Skeletal muscle tissue (tissue), 4 donors: ENCODE measurements around the gene RFC2. TPM values are rescaled to one million over a fixed set of nuclear protein-coding genes. Genes with fewer than 3 reads are reported as not detected.
"Not testable (repeated sequence)": the region's sequence is repeated elsewhere in the genome, so short reads cannot be mapped to it uniquely, and the experiment has no call there.

Source experiments
- H3K27ac ChIP-seq: one replicate; pipeline ENCODE4 v1.7.0; 2013; ENCODE audit warnings: mild to moderate bottlenecking, low read depth, low read length, inconsistent platforms
- H3K27me3 ChIP-seq, 3 donors: one replicate each; pipeline ENCODE4 v1.7.0; 2013; ENCODE audit warnings: low read length in 3 of 3; ENCODE audit not compliant: control insufficient read depth in 3 of 3, insufficient read depth in 3 of 3
- H3K36me3 ChIP-seq, 3 donors: one replicate each; pipeline ENCODE4 v1.7.0; 2013; ENCODE audit warnings: low read length in 3 of 3; ENCODE audit not compliant: control insufficient read depth in 3 of 3, insufficient read depth in 3 of 3
- H3K4me1 ChIP-seq, 3 donors: one replicate each; pipeline ENCODE4 v1.7.0; 2013; ENCODE audit warnings: low read length in 3 of 3, mild to moderate bottlenecking in 3 of 3; ENCODE audit not compliant: control insufficient read depth in 3 of 3, insufficient read depth in 3 of 3
- H3K4me3 ChIP-seq, 3 donors: one replicate each; pipeline ENCODE4 v1.7.0; 2013; ENCODE audit warnings: low read length in 3 of 3
- H3K9ac ChIP-seq, 3 donors: one replicate each; pipeline ENCODE4 v1.7.0; 2013; ENCODE audit warnings: low read length in 3 of 3, mild to moderate bottlenecking in 3 of 3, moderate library complexity in 2 of 3, low read depth in 1 of 3
- H3K9me3 ChIP-seq, 3 donors: one replicate each; pipeline ENCODE4 v1.7.0; 2013; ENCODE audit warnings: low read length in 3 of 3; ENCODE audit not compliant: control insufficient read depth in 3 of 3
- total RNA-seq: library from RNA; depleted of rRNA; stranded (reverse); fragments of >200 nt; gene quantifications from one replicate; pipeline ENCODE4 v1.2.3, GENCODE V29; 2014
- donor health status: Osteomylitis.

RFC2 gene
- total RNA-seq, 1 donor from 2014 or later = 21.4 TPM

DNA sequence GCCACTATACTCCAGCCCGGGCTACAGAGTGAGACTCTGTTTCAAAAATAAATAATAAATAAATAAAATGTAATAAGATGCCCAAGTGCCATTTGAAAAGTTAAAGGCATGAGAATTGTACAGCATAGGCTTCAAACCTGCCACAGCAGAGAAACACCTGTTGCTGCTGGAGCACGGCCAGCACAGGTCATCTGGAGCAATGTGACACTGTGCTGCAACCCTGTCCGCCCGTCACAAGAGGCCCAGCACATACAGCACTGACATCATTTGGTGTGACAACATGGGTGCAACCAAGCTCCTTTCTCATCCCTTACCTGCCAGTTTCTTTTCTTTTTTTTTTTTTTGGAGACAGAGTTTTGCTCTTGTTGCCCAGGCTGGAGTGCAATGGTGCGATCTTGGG is 1.3 kb downstream of the RFC2 start:
- no peak overlapping the region for H3K27ac ChIP-seq
- H3K9me3 ChIP-seq = no peaks in the 10 kb centered on the region
- H3K4me3 ChIP-seq = peak overlapping the region in 1 of 3 donors; percentile 92
- H3K36me3 ChIP-seq = peaks cover 20 to 28% (median 27%) of the 10 kb centered on the region in 3 donors
- no peak overlapping the region for H3K9ac ChIP-seq
- peaks cover 13 to 21% (median 18%) of the 10 kb centered on the region in 3 donors for H3K4me1 ChIP-seq
- no peaks in the 10 kb centered on the region for H3K27me3 ChIP-seq

DNA sequence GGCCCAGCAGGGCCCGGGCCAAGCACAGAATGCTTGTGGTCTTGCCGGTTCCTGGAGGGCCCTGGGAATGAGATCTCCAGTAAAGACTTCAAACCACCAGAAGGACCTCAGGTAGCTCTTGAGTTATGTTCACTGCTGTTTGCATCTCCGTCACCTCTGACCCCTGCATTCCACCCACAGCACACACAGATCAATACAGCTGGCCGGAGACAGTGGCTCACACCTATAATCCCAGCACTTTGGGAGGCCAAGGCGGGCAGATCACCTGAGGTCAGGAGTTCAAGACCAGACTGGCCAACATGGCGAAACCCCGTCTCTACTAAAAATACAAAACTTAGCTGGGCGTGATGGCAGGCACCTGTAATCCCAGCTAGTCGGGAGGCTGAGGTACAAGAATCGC is 5.1 kb downstream of the RFC2 start:
- not testable (repeated sequence) for H3K9me3 ChIP-seq, H3K4me3 ChIP-seq, H3K27ac ChIP-seq, H3K4me1 ChIP-seq, H3K9ac ChIP-seq, H3K27me3 ChIP-seq
- peaks cover 23 to 28% (median 27%) of the 10 kb centered on the region in 3 donors for H3K36me3 ChIP-seq

DNA sequence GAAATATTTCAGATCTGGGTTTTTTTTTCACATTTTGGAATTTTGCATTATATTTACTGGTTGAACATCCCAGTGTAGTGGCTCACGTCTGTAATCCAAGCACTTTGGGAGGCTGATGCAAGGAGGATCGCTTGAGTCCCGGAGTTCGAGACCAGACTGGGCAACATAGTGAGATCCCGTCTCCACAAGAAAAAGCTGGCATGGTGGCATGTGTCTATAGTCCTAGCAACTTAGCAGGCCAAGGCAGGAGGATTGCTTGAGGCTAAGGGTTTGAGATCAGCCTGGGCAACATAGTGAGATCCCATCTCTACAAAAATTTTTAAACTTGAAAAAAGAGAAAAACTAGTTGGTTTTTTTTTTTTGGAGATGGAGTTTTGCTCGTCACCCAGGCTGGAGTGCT is 6.0 kb downstream of the RFC2 start:
- H3K9me3 ChIP-seq = no peaks in the 10 kb centered on the region
- peaks cover 3 to 4% (median 4%) of the 10 kb centered on the region in 3 donors for H3K4me1 ChIP-seq
- no peak overlapping the region for H3K9ac ChIP-seq
- H3K27me3 ChIP-seq = no peaks in the 10 kb centered on the region
- no peak overlapping the region for H3K4me3 ChIP-seq
- peaks cover 26 to 32% (median 27%) of the 10 kb centered on the region in 3 donors for H3K36me3 ChIP-seq
- no peak overlapping the region for H3K27ac ChIP-seq

DNA sequence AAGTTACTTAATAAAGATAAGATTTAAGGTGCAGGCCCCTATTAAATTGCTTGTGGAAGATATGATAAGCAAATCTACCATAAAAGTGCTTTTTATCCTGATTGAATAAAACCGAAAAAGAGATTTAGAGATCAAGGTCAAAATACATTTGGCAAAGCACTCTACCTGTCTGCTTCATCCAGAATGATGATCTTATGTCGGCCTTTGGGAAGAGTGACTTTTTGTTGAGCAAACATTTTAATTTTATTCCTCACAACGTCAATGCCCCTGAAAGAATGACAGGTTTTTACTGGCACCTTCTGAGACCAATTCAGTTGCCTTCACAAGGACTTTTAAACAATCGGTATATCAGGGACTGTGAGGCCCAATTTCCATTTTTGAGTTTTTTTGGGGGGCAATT is 7.7 kb downstream of the RFC2 start:
- H3K4me1 ChIP-seq = no peaks in the 10 kb centered on the region
- no peak overlapping the region for H3K27ac ChIP-seq
- H3K4me3 ChIP-seq = no peak overlapping the region
- no peaks in the 10 kb centered on the region for H3K9me3 ChIP-seq
- H3K9ac ChIP-seq = no peak overlapping the region
- H3K36me3 ChIP-seq = peaks cover 32 to 46% (median 36%) of the 10 kb centered on the region in 3 donors
- no peaks in the 10 kb centered on the region for H3K27me3 ChIP-seq

DNA sequence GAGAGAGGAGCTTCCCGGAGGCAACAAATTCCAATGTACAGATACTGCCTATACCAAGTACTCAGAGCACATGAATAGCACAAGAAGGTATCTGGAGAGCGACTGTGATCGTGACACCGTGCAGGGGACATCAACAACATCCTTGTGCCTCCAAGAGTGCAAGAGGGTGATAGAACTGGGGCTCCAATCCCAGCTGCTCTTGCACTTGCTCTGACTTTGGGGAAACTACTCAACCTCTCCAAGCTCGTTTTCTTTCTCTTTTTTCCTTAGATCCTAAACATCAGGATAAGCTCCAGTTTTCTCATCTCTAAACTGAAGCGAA is 12.1 kb downstream of the RFC2 start:
- Histone ChIP-seq H3K9me3 (no peaks in the 10 kb centered on the region), H3K27me3 (no peaks in the 10 kb centered on the region), H3K4me1 (no peaks in the 10 kb centered on the region), H3K9ac (no peak overlapping the region), H3K36me3 (peaks cover 31 to 51% (median 41%) of the 10 kb centered on the region in 3 donors), H3K4me3 (no peak overlapping the region), H3K27ac (no peak overlapping the region)

DNA sequence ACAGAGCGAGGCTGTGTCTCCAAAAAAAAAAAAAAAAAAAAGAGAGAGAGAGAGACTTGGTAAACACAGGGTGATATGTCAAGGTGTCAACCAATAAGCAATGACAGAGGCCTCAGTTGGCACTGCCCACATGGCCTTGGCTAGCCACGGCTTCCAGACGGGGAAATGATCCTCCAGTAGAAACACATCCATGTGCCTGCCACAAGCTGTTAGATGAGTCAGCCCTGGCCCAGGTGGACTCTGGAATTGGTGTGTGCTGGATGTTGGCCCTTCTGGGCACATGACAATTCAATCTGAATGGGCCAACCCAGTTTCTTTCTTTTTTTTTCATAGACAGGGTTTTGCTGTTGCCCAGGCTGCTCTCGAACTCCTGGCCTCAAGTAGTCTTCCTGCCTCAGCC is 13.7 kb downstream of the RFC2 start:
- Histone ChIP-seq H3K4me3 (no peak overlapping the region), H3K36me3 (peaks cover 38 to 60% (median 48%) of the 10 kb centered on the region in 3 donors), H3K4me1 (no peaks in the 10 kb centered on the region), H3K27ac (no peak overlapping the region), H3K27me3 (no peaks in the 10 kb centered on the region), H3K9me3 (no peaks in the 10 kb centered on the region), H3K9ac (no peak overlapping the region)

DNA sequence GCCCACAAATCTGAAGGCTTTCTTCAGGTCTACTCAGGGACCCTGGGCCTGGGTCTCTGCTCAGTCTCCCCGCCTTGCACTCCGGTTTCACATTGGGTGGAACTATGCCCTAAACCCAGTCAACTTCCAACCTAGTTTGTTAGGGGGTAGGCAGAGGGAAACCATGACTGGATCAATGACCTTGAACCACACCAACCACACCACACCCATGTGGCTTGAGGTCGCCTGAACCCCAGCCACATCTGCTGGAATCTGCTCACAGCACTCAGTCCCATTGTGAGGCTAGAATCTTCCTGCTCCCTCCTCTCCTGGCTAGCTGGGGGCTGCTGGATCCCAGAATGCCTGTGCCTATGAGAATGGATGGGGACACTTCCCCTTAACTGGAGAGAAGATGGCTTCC is 17.9 kb downstream of the RFC2 start:
- no peaks in the 10 kb centered on the region for H3K27me3 ChIP-seq
- no peaks in the 10 kb centered on the region for H3K9me3 ChIP-seq
- no peaks in the 10 kb centered on the region for H3K4me1 ChIP-seq
- H3K4me3 ChIP-seq = no peak overlapping the region
- peaks cover 40 to 53% (median 53%) of the 10 kb centered on the region in 3 donors for H3K36me3 ChIP-seq
- no peak overlapping the region for H3K9ac ChIP-seq
- no peak overlapping the region for H3K27ac ChIP-seq

DNA sequence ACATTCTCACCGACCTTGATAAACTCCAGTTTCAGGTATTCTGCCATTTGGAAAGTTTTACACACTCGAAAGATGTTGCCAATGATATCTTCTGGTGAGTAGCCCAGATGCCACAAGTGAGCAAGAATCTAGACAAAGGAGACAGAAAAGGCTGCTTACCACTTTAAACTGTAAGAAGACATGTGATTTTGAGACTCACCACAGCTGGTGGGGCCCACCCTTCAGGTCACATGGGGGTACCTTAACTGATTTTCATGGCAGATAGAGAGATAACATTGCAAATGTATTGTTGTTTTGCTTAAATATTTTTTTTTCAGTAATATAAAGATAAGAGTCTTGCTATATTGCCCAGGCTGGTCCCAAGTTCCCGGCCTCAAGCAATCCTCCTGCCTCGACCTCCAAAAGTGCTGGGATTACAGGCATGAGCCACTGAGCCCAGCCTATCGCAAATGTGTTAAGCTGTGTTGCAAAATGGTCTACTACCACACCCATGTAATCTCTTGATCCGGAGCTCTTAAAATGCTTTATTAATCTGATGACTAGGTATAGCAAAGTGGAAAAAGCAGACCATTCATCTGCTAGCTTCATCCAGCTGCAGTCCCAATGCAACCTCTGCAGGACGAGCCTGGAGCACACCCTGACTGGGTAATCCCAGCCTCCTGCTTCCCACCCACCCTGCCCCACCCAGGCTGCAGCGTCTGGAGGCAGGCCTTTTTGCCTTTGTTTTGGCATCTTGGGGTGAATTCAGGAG is 18.5 kb downstream of the RFC2 start:
- H3K36me3 ChIP-seq = peaks cover 40 to 52% (median 50%) of the 10 kb centered on the region in 3 donors
- no peak overlapping the region for H3K9ac ChIP-seq
- no peak overlapping the region for H3K27ac ChIP-seq
- no peaks in the 10 kb centered on the region for H3K4me1 ChIP-seq
- H3K27me3 ChIP-seq = no peaks in the 10 kb centered on the region
- H3K9me3 ChIP-seq = no peaks in the 10 kb centered on the region
- no peak overlapping the region for H3K4me3 ChIP-seq

DNA sequence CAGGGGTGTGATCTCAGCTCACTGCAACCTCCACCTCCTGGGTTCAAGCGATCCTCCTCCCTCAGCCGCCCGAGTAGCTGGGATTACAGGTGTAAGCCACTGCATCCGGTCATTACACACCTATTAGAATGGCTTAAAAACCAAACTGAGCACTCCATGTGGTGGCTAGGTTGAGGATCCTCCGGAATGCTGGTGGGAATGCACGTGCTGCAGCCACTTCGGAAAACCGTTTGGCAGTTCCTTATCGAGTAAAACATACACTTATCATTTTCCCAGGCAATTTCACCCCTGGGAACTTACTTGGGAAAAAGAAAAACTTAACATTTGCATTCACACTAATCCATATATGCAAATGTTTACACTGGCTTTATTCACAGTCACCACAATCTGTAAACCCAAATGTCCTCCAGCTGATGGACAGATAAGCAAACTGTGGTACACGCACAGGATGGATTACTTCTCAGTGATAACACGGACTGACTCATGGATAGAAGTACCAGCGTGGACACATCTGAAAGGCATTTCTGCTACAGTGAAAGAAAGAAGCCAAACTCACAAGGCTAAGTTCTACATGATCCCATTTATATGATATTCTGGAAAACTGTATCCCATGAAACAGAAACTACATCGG is 20.4 kb downstream of the RFC2 start:
- H3K4me1 ChIP-seq = no peaks in the 10 kb centered on the region
- no peaks in the 10 kb centered on the region for H3K9me3 ChIP-seq
- H3K9ac ChIP-seq = no peak overlapping the region
- no peaks in the 10 kb centered on the region for H3K27me3 ChIP-seq
- peaks cover 34 to 46% (median 41%) of the 10 kb centered on the region in 3 donors for H3K36me3 ChIP-seq
- H3K27ac ChIP-seq = no peak overlapping the region
- no peak overlapping the region for H3K4me3 ChIP-seq

DNA sequence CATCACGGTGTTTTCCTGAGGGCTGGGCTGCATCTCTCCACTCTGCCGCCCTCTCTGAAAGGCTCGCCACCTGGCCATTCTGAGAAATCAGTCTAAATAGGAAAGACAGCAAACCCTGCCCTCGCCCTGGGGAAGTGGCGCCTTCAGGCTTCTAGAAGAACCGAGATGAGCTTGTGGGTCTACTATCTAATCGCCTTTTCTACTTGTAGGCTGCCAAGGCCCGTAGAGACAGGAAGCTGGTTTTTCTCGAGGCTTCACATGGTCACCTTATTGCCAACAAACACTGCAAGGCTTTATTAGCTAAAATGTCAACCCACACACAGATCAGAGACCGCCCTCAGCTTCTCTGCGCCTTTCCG is 23.0 kb downstream of the RFC2 start:
- no peaks in the 10 kb centered on the region for H3K9me3 ChIP-seq
- H3K27me3 ChIP-seq = no peaks in the 10 kb centered on the region
- peaks cover 20 to 24% (median 21%) of the 10 kb centered on the region in 3 donors for H3K36me3 ChIP-seq
- H3K27ac ChIP-seq = no peak overlapping the region
- no peak overlapping the region for H3K4me3 ChIP-seq
- H3K9ac ChIP-seq = no peak overlapping the region
- H3K4me1 ChIP-seq = no peaks in the 10 kb centered on the region
